Amniotic epithelial cell (primary cell): ENCODE measurements around the gene EMD.
A peak's percentile ranks its signal among the peaks of the same experiment; 100 is the strongest.

ENCODE experiments used
- DNase-seq: peaks from one replicate; pipeline ENCODE4 v3.0.0-alpha.2; 2010; ENCODE audit warnings: low read depth

The EMD gene

DNA sequence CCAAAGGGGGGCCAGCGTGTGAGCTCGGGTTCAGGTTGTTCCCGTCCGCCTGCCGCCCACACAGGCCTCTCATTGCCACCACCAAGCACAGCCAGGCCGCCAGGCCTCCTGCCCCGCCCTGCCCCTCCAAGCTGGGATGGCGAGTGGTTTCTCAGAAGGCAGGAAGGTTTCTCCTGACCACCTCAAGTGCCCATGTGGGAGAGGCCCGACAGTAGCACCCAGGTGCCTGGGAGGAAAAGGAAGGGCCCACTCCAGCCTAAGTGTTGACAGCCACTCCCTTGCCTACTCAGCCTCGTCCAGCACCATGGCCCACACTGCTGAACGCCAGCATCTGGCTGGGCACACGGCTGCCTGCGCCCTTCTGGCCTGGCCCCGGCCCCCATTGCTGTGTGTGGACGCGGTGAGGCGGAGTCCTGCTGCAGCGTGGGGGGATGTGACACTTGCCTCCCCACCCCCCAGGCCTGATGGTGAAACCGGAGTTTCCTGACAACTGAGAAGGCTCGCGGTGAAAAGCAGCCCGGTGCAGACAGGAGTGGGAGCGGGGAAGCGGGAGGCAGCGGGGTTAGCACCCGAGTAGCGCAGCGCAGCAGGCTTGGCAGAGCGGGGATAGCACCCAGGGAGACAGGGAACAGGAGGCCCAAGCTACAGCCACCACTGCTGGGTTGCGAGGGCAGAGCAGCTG is 23.9 kb upstream of the EMD start:
- no peak for DNase-seq

DNA sequence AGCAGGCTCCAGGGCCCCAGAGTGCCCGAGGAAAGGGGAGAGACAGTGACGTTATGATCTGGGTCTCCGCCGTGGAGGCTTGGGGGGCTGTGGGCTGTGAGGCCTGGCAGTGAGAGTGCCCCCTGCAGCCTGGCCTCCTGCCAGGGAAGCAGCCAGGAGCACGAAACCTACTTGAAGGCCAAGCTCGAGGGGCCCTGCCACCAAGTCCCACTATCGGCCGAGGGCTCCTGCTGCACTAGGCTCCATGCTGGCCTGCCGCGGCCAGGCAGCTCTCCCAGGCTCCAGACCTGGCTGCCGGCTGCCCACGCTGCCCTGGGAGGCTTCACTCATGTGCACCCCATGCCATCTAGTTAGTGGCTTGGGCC is 23.3 kb upstream of the EMD start:
- DNase-seq, result no peak

DNA sequence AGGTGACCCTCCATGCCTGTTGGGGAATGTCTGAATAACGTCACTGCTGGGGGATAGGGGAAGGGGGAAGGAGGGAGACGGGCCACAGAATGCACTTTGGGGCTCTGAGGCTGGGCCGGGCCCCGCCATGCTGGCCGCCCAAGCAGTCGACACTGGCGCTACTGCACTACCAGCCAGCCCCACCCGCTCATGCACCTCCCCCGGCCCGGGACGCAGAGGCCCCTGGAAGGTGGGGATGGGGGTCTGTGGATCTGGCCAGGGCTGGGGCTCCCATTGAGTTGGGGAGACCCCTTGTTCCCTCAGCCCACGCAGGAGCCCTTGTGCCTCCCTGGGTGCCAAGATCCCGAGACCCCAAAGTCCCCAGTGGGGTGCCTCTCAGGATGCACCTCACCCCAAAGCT is 22.5 kb upstream of the EMD start:
- DNase-seq, result no peak

DNA sequence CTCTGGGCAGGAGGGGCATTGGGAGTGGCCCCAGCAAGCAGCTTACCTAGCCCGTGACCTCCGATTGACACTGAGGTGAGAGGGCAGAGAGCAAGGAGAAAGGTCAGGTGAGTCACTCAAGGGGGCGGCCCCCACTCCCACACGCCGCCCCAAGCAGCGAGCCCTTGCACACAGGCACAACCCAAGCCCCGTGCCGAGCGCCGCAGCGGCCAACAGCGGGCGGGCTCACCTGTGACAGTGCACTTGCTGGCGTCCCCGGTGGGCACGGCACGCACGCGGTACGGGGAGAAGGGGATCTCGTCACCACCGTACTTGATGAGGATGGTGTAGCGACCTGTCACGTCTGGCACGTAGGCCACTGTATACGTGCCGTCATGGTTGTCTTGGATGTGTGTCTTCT is 21.9 kb upstream of the EMD start:
- no peak for DNase-seq

DNA sequence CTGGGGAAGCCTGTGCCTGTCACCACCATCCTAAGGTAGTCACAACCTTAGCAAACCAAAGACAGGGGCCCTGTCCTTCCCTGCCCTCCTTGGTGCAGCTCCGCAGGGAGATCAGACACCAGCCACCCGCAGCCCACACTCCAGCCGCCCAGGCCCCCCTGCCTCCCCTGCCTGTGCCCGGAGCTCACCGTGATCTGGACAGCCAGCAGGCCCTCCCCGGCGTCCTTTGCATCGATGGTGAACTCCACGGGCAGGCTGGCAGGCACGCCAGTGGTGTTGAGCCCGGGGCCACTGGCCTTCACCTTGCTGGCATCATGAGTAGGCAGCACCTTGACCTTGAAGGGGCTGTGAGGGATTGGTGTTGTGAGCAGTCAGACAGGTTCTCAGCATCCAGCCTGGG is 21.1 kb upstream of the EMD start:
- no peak for DNase-seq

DNA sequence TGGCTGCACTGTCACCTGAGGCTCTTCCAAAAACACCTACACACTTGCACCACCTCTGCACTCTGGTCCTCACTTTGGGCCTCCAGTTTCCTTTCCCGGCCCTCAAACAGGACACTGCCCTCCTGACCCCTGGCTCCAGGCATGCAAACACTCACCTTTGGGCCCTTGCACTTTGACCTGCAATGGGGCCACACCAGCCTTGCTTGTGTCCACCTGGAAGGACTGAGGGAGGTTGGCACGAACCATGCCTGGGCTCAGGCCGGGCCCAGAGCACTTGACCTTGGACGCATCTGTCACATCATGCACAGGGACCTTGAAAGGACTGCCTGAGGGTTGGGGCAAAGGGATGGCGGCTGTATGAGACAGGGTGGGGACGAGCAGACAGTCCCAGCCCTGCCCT is 20.3 kb upstream of the EMD start:
- no peak for DNase-seq

DNA sequence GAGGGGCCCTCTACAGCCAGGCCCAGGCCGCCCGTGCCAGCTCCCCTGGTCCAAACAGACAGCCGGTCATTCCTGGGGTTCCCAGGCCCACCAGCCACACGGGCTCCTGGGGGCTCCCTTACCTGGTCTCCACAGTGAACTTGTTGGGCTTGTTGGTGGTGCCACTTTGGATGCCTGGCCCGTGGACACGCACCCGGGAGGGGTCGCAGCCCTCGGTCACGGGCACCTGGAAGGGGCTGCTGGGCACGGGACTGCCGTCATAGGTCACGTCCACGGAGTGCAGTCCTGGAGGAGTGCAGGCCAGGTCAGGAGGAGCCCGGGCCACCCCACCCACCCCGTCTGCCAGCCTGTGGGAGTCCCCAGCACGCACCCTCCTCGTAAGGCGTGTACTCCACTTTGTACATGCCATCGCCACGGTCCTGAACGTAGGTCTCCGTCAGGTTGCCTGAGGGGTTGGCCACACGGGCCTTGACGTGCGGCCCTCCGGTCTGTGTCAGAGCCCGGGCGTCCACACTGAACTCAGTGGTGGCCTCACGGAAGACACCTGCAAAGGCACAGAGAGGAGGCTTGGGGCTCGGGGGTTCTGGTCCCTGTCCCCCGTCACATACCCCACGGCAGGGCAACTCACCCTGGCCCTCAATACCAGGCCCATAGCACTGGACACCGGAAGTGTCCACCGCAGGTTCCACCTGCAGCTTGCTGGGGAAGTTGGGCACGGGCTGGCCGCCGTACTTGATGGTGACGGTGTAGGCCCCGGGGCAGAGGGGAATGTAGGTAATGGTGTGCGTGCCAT is 19.5 kb upstream of the EMD start:
- no peak for DNase-seq

DNA sequence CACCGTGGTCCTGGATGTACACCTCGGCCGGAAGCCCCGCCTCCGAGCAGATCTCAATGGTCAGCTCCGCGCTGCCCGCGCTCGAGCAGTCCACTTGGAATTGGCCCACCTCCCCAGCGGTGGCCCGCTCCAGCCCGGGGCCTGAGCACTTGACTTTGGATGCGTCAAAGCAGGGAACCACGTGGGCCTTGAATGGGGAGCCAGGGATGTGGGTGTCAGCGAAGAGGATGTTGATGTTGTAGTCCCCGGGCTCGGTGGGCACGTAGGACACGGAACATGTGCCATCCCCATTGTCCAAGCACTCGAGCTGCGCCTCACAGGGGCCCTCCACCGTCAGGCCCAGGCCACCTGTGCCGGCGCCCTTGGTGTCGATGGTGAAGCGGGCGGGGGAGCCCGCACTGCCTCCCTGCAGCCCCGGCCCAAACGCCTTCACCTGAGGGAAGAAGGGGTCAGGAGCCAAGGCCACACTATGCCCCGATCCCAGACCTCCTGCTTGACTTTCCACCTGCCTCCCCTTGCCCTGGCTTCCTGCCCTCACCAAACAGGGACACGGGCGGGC is 18.9 kb upstream of the EMD start:
- no peak for DNase-seq

DNA sequence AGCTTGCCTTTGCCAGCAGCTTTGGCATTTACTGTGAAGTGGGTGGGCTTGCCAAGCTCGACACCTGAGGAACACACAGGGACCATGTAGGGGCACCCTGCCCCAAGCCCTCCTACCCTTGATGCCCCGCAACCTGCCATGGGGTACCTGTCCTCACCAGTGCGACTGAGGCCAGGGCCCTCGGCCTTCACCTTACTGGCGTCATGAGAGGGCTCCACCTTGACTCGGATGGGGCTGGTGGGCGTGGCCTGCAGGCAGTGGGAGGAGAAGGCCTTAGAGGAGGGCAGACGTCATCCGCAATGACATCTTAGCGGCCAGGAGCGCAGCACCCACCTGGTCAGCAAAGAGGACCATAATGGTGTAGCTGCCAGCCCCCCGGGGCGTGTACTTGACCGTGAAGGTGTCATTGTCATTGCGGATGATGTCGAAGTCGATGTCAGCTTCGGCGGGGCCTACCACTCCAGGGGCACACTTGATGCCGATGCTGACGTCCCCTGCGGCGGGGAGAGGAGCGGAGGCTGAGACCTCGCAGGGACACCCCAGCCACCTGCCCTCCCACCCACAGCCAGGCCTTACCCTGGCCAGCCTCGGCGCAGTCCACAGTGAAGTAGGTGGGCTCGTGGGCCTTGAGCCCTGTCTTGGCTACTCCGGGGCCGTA is 16.9 kb upstream of the EMD start:
- DNase-seq, result no peak

DNA sequence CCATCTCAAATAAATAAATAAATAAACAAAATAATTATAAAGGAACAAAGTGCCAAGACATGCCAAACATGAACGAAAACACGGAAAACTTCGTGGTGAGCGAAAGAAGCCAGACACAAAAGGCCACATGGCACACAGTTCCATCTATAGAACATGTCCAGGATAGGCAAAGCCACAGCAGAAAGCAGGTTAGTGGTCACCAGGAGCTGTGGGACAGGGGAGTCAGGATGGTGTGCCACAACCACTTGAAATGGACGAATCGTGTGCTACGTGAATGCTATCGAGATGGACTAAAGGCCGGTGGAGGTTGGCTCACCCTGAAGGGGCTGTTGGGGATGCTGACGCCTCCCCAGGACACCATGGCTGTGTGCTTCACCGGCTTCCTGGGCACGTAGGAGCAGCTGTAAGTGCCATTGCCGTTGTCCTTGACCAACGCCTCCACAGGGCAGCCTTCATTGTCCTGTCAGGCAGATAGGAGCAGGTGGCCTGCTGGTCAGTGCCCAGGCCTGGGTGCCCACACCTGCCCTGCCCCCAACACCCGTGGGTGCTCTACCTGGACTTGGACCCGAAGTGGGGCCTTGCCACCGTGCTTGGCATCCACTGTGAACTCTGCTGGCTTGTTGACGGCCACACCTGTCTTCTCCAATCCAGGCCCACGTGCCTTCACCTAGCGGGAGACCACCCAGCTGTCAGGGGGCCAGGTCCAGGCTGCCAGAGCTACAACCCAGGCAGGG is 15.2 kb upstream of the EMD start:
- no peak for DNase-seq

DNA sequence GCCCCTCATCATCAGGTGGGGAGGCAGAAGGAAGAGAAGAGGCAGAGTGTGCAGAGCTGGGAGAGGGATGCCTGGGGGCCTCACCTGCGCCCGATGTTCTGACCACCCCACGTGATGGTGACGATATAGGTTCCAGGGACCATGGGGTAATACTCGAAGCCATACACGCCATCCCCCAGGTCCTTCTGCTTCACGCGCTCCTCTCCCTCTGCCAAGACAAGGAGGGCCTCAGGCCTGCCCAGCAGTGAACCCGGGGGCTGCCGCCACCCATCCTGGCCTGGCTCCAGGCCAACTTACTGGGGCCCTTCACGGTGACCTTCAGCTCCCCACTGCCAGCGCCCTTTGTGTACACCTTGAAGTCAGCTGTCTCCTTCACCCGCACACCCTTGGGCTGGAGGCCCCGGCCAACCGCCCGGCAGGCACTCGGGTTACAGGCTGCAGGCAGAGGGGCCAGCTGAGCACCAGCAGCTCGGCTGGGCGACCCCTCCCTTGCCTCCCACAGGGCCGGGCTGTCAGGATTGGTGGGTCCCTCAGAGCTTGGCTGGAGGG is 14.0 kb upstream of the EMD start:
- DNase-seq, result no peak

DNA sequence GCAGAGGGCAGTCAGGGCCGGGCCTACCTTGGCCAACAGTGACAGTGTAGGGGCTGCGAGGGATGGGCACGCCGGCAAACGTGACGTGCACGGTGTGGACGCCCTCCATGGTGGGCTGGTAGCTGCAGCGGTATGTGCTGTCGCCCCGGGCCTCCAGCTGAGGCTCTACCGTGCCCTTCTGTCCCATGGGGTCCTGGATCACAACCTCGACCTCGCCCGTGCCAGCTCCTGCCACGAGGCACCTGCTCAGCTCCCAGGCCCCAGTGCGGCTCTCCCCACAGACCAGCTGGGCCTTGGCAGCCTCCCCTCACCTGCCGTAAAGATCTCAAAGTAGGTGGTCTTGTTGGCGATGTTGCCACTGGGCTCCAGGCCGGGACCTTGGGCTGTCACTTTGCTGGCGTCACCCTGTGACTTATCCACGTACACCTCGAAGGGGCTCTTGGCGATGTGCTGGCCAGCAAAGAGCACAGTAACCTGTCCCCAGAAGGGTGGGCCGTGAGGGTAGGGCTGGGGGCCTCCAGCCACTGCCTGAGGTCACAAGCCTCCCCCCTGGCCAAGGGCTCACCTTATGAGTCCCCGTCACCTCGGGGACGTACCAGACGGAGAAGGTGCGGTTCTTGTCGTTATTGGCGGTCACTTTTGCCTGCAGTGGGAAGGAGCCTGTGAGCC is 13.0 kb upstream of the EMD start:
- DNase-seq, result no peak

DNA sequence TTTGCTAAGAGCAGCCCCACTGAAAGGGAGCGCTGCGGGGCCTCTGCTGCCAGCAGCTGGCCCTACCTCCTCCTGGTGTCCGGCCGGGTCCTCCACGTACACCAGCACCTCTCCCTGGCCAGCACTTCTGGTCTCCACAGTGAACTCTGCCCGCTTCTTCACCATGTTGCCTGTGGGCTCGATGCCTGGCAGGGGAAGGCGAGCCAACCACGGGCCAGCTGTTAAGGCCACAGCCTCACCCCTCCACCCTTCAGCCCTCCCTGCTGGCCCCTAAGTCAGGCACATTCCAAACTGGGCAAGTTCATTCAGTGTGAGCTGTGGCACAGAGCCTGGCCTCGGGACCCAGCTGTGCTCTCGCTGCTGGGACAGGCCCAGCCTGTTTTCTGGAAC is 12.4 kb upstream of the EMD start:
- no peak for DNase-seq

DNA sequence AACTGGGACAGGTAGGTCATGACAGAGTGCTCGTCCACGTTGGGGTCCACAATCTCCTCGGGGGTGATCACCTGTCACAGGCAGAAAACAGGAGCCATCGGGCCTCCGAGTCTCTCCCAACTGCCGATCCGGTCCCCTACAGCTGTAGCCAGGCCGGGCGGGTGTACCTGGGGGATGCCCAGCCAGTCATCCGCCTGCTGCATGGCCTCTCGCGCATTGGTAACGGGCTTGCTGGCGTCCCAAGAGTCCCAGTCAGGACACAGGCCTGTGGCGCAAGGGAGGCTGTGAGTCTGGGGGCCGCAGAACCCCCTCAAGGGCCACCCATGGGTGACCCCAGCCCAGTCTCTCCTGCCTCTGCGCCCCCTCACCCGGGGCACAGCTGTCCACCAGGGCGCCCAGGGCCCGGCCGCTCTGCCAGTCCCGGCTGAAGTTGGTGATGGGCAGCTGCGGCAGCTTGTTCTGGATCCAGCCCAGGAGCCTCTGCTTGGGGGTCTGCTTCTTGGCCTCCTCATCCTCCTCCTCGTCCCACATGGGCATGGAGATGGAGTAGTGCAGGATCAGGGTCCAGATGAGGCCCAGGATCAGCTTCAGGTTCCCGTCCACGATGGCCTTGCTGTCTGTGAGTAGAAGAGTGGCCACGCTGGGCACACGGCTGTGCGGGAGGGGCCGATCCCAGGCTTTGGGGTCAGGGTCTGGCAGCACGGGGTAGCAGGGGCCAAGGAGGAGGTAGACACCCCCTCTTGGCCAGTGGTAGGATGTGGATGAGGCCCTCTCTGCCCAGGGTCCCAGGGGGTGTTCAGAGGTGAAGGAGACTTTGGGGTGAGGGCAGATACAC is 11.4 kb upstream of the EMD start:
- DNase-seq, result no peak

DNA sequence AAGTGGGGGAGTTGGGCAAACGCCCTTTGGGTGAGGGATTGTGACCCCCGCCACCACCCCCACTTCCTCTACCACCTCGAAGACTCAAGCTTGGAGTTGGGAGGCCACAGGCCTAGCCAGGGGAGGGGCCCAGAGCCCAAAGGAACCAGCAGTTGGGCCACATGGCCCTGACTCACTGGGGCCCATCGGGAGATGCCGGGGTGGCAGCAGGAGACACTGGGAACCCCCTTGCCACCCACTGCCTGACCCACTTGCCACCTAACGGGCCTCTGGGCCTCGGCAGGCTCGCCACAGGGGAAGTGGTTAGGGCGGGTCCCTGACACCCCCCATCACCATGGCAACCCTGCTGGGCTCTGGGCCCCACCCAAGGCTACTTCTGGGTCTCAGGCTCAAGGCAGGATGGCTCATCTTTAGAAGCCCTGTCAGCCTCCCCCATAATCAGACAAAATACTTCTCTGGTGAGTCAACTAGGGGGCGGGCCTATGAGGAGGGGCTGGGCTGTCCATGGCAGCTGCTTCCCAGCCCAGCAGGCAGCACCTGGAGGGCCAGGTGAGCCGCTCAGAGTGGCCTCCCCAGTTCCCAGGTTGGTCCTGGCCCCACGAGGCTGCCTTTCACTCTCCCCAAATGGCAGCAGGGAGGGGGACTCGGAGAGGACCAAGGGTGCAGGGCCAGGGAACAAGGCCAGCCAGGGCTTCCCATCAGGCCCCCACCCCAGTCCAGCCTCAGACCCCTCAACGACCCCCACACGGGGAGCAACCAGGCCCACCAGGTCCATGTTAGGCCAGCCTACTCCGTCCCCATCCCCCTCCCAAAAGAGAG is 10.3 kb upstream of the EMD start:
- DNase-seq, result peak; percentile 93

DNA sequence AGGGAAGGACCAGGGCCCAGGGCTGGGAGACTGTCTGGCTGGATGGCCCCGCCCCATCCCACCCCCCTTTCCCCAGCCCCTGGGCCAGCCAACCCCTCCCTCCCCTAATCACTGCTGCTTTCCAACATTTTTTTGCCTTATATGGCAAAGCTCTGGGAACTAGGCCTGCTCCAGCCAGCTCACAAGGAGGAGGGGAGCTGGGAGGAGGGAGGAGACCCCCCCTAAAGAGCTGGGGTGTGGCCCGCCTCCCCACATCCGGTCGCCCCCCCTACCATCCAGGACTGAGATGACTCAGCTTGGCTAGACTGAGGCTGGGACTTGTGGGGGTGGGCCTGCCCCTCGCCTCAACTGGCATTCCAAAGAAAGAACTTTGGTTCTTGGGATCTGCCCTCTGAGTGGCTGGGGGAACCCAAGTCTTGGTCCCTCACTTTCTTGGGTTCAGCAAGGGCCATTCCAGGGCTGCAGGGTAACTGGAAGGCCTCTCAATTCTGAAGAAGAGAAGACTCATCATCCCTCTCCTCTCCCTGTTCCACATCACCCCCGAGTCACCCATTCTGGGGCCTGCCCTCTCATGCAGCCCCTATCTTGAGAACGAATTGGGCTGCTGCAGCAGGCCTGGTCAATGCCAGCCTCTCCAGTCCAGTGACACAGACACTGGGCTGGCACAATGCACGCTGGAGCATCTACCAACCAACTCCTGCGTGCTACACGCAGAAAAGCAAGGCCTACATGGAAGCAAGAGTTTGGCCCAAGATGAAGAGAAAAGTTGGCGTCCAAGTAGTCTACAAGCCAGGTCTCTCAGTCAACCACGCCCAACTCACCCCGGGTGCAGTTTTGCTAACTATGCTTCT is 9.4 kb upstream of the EMD start:
- peak; percentile 96 for DNase-seq

DNA sequence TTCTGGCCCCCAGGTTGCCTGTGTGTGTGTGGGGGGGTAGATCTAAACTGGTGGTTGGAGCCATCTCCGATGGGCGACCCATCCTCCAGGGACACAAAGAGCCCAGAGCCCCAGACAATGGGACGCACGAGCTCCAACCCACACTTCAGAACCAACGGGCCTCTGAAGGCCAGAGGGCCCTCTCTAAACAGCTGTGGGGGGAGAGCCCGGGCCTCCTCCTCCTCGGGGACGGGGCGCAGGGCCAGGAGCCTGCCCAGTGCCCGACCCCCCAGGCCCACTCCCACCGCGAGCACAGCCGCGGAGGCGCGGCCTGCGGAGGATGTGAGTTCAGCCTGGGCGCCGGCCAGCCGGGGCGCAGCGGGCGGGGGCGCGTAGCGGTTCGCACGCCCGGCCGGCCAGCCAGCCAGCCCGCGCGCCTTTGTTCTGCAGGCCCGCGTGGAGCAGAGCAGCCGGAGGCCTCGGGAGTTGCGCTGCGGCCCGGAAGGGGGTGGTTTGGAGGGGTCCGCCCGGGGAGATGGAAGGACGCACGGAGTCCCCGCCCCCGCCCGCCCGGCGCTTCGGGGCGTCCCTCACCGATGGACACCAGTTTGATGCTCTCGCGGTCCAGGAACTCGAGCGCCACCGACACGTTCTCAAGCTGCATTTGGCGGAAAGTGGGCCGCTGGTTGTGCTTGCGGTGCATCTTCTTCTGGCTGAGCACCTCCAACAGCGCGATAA is 8.6 kb upstream of the EMD start:
- no peak for DNase-seq
